HG03066 (cell line): ENCODE data around the gene MYO5B.
"Not testable (repeated sequence)": the region's sequence is repeated elsewhere in the genome, so short reads cannot be mapped to it uniquely, and the experiment has no call there.

ENCODE experiments used
- ATAC-seq: cut with Tn5 transposase; IDR thresholded peaks from one replicate; pipeline ENCODE4 v1.9.1; 2021; ENCODE audit warnings: low read depth; ENCODE audit not compliant: unreplicated experiment

Gene MYO5B

GRCh38 chr18:49845629-49846360 is 349.2 kb downstream of the MYO5B start:
- ATAC-seq: no peak

GRCh38 chr18:49844903-49845302 is 350.0 kb downstream of the MYO5B start:
- no peak for ATAC-seq

GRCh38 chr18:49843778-49844625 is 350.9 kb downstream of the MYO5B start:
- no peak for ATAC-seq

DNA sequence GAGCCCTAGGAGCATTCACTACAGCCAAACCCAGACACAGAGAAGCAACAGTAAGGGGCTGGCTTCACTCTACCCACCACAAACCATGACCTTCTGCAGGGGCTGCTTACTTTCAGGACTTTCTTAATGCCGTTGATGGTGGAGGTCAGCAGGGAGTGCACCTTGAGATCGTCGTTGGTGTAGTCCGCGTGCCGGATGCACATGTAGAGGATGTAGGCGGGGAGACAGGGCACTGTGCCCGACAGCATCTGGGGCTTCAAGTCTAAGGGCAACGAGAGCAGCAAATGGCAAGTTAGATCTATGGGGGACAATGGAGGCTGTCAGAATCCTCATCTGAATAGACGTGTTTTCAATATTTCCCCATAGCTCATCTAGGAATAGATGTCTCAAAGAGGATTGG is 351.8 kb downstream of the MYO5B start:
- ATAC-seq: no peak

DNA sequence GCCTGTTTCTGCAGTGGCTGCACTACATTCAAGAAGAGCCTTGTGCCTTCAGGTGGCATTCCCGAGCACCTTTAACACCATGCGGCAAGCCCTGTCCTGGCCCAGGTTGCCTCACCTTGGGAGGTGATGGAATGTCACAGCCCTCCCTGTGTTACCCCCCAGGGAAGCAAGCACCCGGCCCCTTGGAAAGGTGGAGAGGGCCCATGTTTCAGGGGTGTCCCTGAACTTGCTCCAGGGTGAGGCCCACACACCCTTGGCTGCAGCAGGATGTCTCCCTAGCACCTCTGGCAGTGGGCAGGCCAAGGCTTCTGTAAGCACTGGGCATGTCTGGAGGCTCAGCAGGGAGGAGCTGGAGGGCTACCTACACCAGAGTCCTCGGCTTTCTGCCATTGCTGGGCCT is 352.3 kb downstream of the MYO5B start:
- ATAC-seq: no peak

GRCh38 chr18:49841236-49842217 is 353.4 kb downstream of the MYO5B start:
- no peak for ATAC-seq

- ATAC-seq: no peak
These were observed 355.9 kb downstream of the MYO5B start for GRCh38 chr18:49839012-49839411.

- no peak for ATAC-seq
These were observed 356.6 kb downstream of the MYO5B start for GRCh38 chr18:49838381-49838780.

- ATAC-seq: no peak
These were observed 357.1 kb downstream of the MYO5B start for GRCh38 chr18:49837889-49838288.

- not testable (repeated sequence) for ATAC-seq
These were observed 357.6 kb downstream of the MYO5B start for GRCh38 chr18:49837316-49837835.

DNA sequence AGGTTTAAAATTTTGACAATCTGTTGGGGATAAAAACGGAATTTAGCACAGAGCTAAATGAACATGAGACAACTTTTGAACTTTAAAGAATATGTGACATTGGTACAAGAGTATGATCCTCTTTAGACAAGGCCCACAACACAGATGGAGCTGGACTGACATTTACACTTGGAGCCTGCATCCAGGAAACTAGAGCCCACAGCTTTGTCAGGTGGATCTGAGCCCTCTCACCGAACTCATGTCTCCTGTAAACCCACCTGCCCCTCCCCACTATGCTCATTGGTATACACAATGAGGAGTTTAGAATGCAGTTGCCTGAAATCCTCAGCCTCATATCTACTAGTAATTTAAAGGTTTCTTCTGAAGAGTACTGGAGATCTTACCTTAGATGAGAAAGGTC is 359.5 kb downstream of the MYO5B start:
- no peak for ATAC-seq

- no peak for ATAC-seq
These were observed 360.7 kb downstream of the MYO5B start for GRCh38 chr18:49834258-49834657.

DNA sequence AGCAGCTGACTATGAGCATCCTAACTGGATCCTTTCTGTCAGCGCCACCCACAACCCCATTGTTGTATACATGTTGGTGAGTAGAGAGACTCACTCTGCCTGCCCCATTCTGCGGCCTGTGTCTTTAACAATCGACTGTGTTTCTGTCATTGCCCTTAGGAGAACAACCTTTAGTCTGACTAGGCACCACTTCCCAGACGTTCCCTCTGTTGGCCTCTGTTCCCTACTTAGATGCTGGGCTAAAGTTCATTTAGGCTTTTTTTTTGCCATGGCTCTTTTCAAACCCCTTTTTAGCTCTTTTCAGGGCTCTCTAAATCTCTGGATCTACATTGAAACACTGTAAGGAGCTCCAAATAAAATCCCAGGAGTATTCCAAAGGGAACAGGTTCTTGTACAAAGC is 361.1 kb downstream of the MYO5B start:
- ATAC-seq: no peak

DNA sequence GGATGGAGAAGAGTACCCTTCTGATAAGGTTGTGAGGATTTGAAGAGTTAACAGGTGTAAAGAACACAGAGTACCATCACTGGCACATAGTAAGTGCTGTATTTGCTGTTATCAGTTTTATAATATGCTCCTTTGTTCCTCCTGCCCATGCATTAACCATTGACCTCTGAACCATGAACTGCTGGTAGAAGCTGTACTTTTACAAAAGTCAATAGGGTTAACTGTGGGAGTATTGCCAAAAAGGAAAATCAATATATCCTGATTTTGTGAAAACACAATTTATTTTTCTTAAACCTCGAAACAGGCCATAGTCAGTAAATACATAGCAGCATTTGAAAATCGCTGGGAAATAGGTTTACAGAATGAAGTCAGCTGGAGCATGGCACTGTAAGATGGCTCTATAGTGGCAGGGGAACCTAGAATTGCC is 362.7 kb downstream of the MYO5B start:
- ATAC-seq: no peak

DNA sequence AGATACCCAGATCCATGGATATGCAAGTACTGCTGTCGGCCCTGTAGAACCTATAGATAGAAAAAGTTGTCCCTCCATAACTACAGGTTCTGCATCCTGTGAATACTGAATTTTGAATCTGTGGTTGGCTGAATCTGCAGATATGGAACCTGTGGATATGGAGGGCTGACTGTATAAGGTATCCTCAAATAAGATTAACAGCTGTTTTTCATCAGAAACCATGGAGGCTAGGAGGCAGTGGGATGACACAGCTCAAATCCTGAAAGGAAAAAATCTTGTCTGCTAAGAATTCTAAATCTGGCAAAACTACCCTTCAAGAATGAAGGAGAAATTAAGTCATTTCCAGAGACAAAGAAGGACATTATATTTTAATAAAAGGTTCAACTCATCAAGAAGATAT is 367.0 kb downstream of the MYO5B start:
- no peak for ATAC-seq

DNA sequence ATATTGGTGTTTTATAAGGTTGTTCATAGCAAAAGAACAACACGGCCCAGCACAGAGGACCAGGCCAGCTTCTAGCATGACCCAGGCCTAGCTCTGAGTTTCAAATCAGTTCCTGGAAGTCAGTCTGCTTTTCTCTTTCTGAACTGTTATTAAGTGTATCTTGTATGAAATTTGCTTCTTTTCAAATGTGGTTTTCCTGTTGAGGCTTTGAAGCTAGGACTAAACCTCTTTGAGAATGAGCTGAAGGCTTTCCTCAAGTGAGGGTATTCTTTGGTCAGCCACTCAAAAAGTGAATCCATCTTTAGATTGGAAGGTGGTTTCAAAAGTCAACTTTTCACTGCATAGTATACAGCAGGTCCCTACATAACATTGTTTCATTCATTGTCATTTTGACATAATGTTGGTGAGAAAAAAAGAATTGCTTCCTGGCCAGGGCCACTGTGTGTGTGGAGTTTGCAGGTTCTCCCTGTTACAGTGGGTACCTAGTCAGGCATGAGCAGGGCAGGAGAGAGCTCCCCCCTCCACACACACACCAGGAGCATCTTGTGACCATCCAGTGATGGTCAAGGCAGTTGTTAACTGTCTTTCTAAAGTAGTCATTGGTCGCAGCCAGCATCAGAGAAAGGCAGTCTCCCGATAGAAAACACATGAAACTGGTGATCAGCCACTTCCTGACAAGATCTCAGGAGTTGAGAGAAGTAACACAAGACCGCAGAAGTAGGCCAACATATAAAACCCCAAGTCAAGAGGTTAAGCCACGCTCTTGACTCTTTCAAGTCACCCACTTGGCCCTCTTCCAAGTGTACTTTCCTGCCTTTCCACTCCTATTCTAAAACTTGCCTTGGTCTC is 374.9 kb downstream of the MYO5B start:
- peak; percentile 80 for ATAC-seq

GRCh38 chr18:49819071-49819662 is 375.8 kb downstream of the MYO5B start:
- no peak for ATAC-seq

GRCh38 chr18:49817947-49818346 is 377.0 kb downstream of the MYO5B start:
- ATAC-seq: no peak

DNA sequence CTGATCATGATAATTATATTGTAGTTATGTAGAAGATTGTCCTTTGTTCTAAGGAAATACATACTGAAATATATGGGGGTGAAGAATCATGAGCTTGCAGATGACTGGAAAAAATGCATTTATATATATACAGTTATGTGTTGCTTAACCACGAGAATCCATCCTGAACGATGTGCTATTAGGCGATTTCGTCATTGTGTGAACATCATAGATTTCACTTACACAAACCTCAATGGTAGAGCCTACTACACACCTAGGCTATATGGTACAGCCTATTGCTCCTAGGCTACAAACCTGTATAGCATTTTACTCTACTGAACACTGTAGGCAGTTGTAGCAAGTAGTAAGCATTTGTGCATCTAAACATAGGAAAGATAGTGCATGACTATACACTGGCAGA is 379.0 kb downstream of the MYO5B start:
- ATAC-seq: no peak
